H1 (cell line): ENCODE measurements around the gene SFXN4. TPM values are rescaled to one million over a fixed set of nuclear protein-coding genes. Genes with fewer than 3 reads are reported as not detected.

Experiments used
- CTCF ChIA-PET: fragments of 300-600 bp; sonication (Branson Sonifier 250); formaldehyde crosslinking; loops from one replicate; lab custom pipeline; 2021; ENCODE audit not compliant: partially characterized antibody; lab: Charles Lee
- POLR2A ChIA-PET: fragments of 300-600 bp; sonication (Branson Sonifier 250); formaldehyde crosslinking; loops from one replicate; lab custom pipeline; 2021; ENCODE audit warnings: inconsistent platforms; ENCODE audit not compliant: partially characterized antibody; lab: Charles Lee
- DNase-seq, 2 experiments: peaks; one replicate each; pipeline versions ENCODE4 v3.0.0 to v3.0.0-alpha.2; 2010 to 2022; ENCODE audit warnings: low spot score in 2 of 2, low read depth in 1 of 2, mixed read lengths in 1 of 2
- FAIRE-seq: peaks from 2 replicates; lab custom pipeline; 2011; peaks lifted over from hg19 to GRCh38; lab: Jason Lieb, UNC
- H2AFZ ChIP-seq: 2 replicates; pipeline ENCODE4 v1.8.1; 2012; ENCODE audit warnings: low read length, inconsistent platforms
- H2AK5ac ChIP-seq: 2 replicates; pipeline ENCODE4 v1.6.1; 2013; ENCODE audit warnings: low read depth, low read length
- H2BK120ac ChIP-seq: replicated peaks from 2 replicates; pipeline ENCODE3; 2013; ENCODE audit warnings: low read depth, low read length, inconsistent platforms
- H2BK12ac ChIP-seq: 2 replicates; pipeline ENCODE4 v1.6.1; 2013; ENCODE audit warnings: low read depth, low read length
- H2BK15ac ChIP-seq: 2 replicates; pipeline ENCODE4 v1.6.1; 2013; ENCODE audit warnings: low read length
- H2BK20ac ChIP-seq: 2 replicates; pipeline ENCODE4 v1.6.1; 2013; ENCODE audit warnings: low read length
- H2BK5ac ChIP-seq: 2 replicates; pipeline ENCODE4 v1.6.1; 2013; ENCODE audit warnings: low read depth, low read length
- H3K14ac ChIP-seq: 2 replicates; pipeline ENCODE4 v1.6.1; 2013; ENCODE audit warnings: inconsistent platforms; ENCODE audit not compliant: insufficient read length
- H3K18ac ChIP-seq: 2 replicates; pipeline ENCODE4 v1.6.1; 2013; ENCODE audit warnings: low read length; ENCODE audit errors: extremely low read depth
- H3K23ac ChIP-seq: 2 replicates; pipeline ENCODE4 v1.6.1; 2013; ENCODE audit warnings: inconsistent platforms; ENCODE audit not compliant: insufficient read length
- H3K23me2 ChIP-seq: 2 replicates; pipeline ENCODE4 v1.6.1; 2013; ENCODE audit warnings: low read depth, low read length
- H3K27ac ChIP-seq: 2 replicates; pipeline ENCODE4 v1.6.1; 2011; ENCODE audit warnings: low read depth, low read length, inconsistent platforms
- H3K27me3 ChIP-seq, 4 experiments: replicated peaks in 1 of 4; 1 replicate in 1 of 4; 2 replicates in 3 of 4; pipeline versions ENCODE4 v1.6.1 to v1.8.1; 2011 to 2013; ENCODE audit warnings: low read length in 3 of 4, mild to moderate bottlenecking in 3 of 4, inconsistent platforms in 2 of 4, mixed read lengths in 2 of 4, moderate library complexity in 1 of 4; ENCODE audit not compliant: control insufficient read depth in 3 of 4, insufficient read depth in 3 of 4; ENCODE audit errors: extremely low read depth in 1 of 4
- H3K36me3 ChIP-seq, 4 experiments: 2 replicates each; pipeline versions ENCODE4 v1.6.1 to v1.8.1; 2011 to 2013; ENCODE audit warnings: mild to moderate bottlenecking in 4 of 4, low read length in 3 of 4, moderate library complexity in 2 of 4, control low read depth in 1 of 4, inconsistent platforms in 1 of 4; ENCODE audit not compliant: insufficient read depth in 4 of 4, control insufficient read depth in 2 of 4
- H3K4ac ChIP-seq: replicated peaks from 2 replicates; pipeline ENCODE3; 2013; ENCODE audit warnings: low read length, low read depth, mixed read lengths, inconsistent platforms; ENCODE audit not compliant: insufficient read length
- H3K4me1 ChIP-seq, 4 experiments: replicated peaks in 1 of 4; 1 replicate in 1 of 4; 2 replicates in 3 of 4; pipeline versions ENCODE4 v1.6.1 to v1.8.1; 2011 to 2013; ENCODE audit warnings: low read length in 3 of 4, inconsistent platforms in 2 of 4, mixed read lengths in 1 of 4; ENCODE audit not compliant: insufficient read depth in 4 of 4, control insufficient read depth in 3 of 4
- H3K4me2 ChIP-seq, 2 experiments: 2 replicates each; pipeline versions ENCODE4 v1.6.1 to v1.8.1; 2011 to 2013; ENCODE audit warnings: low read depth in 2 of 2, low read length in 2 of 2, control low read depth in 1 of 2, inconsistent platforms in 1 of 2, mild to moderate bottlenecking in 1 of 2; ENCODE audit not compliant: insufficient read depth in 1 of 2
- H3K4me3 ChIP-seq, 4 experiments: fragments of 200-600, 300-600 bp in 1 of 4; sonication (generic), shearing (Covaris generic), sonication (Bioruptor Twin) in 1 of 4; 2 replicates each; pipeline versions ENCODE4 v1.5.1 to v1.8.1; 2011 to 2016; ENCODE audit warnings: low read length in 4 of 4, low read depth in 3 of 4, control low read depth in 2 of 4, inconsistent platforms in 2 of 4, mild to moderate bottlenecking in 2 of 4, mixed read lengths in 1 of 4, moderate library complexity in 1 of 4; ENCODE audit not compliant: insufficient read depth in 2 of 4; ENCODE audit errors: extremely low read depth in 1 of 4
- H3K56ac ChIP-seq: replicated peaks from 2 replicates; pipeline ENCODE3; 2013; ENCODE audit warnings: low read depth, mild to moderate bottlenecking, mixed read lengths, low read length, inconsistent platforms; ENCODE audit not compliant: insufficient read length
- H3K79me1 ChIP-seq: 2 replicates; pipeline ENCODE4 v1.6.1; 2013; ENCODE audit warnings: low read depth, low read length, control low read depth
- H3K79me2 ChIP-seq, 2 experiments: 2 replicates each; pipeline versions ENCODE4 v1.6.1 to v1.8.1; 2012 to 2013; ENCODE audit warnings: low read length in 2 of 2, mild to moderate bottlenecking in 2 of 2, inconsistent platforms in 1 of 2; ENCODE audit not compliant: insufficient read depth in 2 of 2, control insufficient read depth in 1 of 2
- H3K9ac ChIP-seq, 4 experiments: replicated peaks in 1 of 4; 1 replicate in 1 of 4; 2 replicates in 3 of 4; pipeline versions ENCODE4 v1.6.1 to v1.8.1; 2011 to 2013; ENCODE audit warnings: low read depth in 3 of 4, low read length in 3 of 4, control low read depth in 2 of 4, mild to moderate bottlenecking in 2 of 4, moderate library complexity in 2 of 4, inconsistent platforms in 1 of 4; ENCODE audit errors: extremely low read depth in 1 of 4
- H3K9me3 ChIP-seq, 2 experiments: 2 replicates each; pipeline versions ENCODE4 v1.6.1 to v1.8.1; 2012 to 2013; ENCODE audit warnings: mild to moderate bottlenecking in 2 of 2, moderate library complexity in 2 of 2, control low read depth in 1 of 2, inconsistent platforms in 1 of 2, low read depth in 1 of 2, low read length in 1 of 2, mixed read lengths in 1 of 2; ENCODE audit not compliant: insufficient read depth in 2 of 2
- H4K20me1 ChIP-seq, 2 experiments: replicated peaks in 1 of 2; 2 replicates each; pipeline versions ENCODE3 to v1.8.1; 2011 to 2013; ENCODE audit warnings: inconsistent platforms in 2 of 2, low read length in 2 of 2, mild to moderate bottlenecking in 1 of 2; ENCODE audit not compliant: insufficient read depth in 2 of 2, control insufficient read depth in 1 of 2
- H4K5ac ChIP-seq: 2 replicates; pipeline ENCODE4 v1.6.1; 2013; ENCODE audit warnings: low read length, low read depth, mixed read lengths, inconsistent platforms; ENCODE audit not compliant: insufficient read length
- H4K8ac ChIP-seq: 2 replicates; pipeline ENCODE4 v1.8.0; 2013; ENCODE audit warnings: mild to moderate bottlenecking, moderate library complexity, low read length, inconsistent platforms; ENCODE audit not compliant: insufficient read depth; ENCODE audit errors: extremely low read depth
- H4K91ac ChIP-seq: replicated peaks from 2 replicates; pipeline ENCODE3; 2013; ENCODE audit warnings: low read length, mixed read lengths, inconsistent platforms; ENCODE audit not compliant: insufficient read length
- MAFK ChIP-seq: IDR thresholded peaks from 2 replicates; pipeline ENCODE4 v1.6.1; 2012; ENCODE audit warnings: low read depth, mild to moderate bottlenecking, improper control_type of control experiment, low read length
- WGBS, 2 experiments: shearing (Covaris generic) in 1 of 2; methylation state at CpG; one replicate each; pipeline versions ENCODE4 v1.1.6 to v1.1.7; 2013 to 2015; ENCODE audit warnings: low lambda C conversion rate in 2 of 2, mixed read lengths in 2 of 2, inconsistent platforms in 1 of 2, low coverage in 1 of 2, missing lambda C conversion rate in 1 of 2; ENCODE audit not compliant: insufficient replicate concordance in 2 of 2, insufficient coverage in 1 of 2, insufficient read length in 1 of 2; ENCODE audit errors: extremely low coverage in 1 of 2, missing lambda C conversion rate in 1 of 2; 5-methylcytosine and 5-hydroxymethylcytosine counted together
- polyA plus RNA-seq, 7 experiments: library from polyadenylated mRNA; depleted of rRNA in 3 of 7; stranded (reverse) in 5 of 7; unstranded in 2 of 7; fragments of >200 nt in 5 of 7; fragments of 200-250 nt in 2 of 7; gene quantifications; 1 replicate in 5 of 7; 2 replicates in 1 of 7; 4 replicates in 1 of 7; pipeline versions ENCODE4 v1.2.1 to v1.2.3, GENCODE V29; 2011 to 2013; ENCODE audit warnings: missing spikeins in 2 of 7, mixed read lengths in 2 of 7
- total RNA-seq: library from RNA; stranded (reverse); fragmentation: NEBNext Ultra II Directional; extraction: Animal tissue kit (Norgen Biotek cat#: 25700); gene quantifications from 2 replicates; pipeline ENCODE4 v1.2.1, GENCODE V29; 2021
- TF ChIP-seq, protein P1 (sequence below), 3 experiments: IDR thresholded peaks; 1 replicate in 2 of 3; 2 replicates in 1 of 3; pipeline versions ENCODE4 v1.5.1 to v1.6.1; 2011; ENCODE audit warnings: low read length in 3 of 3, mild to moderate bottlenecking in 3 of 3, inconsistent platforms in 2 of 3, low read depth in 1 of 3, moderate library complexity in 1 of 3; ENCODE audit not compliant: insufficient read depth in 1 of 3; ENCODE audit errors: control extremely low read depth in 1 of 3

Gene SFXN4
- total and polyA plus RNA-seq, 2 of the 8 experiments (the other 6 are each of a cell fraction or from before 2014, with no cell fraction given), result 15.4 to 21.6 TPM

DNA sequence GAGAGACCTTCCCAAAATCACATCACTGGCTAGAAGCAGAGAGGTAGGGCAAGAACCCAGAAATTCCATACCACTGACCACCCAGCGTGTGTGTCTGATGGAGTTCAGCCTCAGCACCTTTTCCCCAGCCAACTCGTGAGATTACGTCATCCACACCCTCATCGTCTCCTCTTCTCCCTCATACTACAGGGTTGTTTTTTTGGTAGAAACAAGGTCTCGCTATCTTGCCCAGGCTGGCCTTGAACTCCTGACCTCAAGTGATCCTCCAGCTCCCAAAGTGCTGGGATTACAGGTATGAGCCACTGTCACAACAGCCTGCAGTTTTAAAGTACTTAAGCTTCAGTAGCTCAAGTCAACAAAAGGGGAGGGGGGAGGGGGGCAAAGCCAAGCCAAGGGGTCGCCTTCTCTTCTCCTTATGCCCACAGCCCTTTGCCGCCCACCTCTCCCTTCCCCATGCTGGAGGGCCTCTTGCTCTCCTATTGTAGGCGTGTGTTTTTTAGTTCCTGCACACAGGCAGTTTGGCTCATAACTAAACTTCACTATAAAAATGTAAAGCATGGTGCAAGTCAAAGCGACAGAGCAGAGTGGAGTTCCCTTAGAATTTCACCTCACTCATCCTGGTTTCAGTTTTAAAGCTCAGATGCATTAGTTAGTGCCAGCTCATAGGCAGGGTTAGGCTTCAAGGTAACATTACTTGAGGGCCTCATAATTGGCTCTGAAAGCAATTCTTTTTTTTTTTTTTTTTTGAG is 18.3 kb upstream of the SFXN4 start:
- Histone ChIP-seq H3K36me3 (no peaks in the 10 kb centered on the region), H3K9ac (no peak overlapping the region), H3K23ac (no peak overlapping the region), H4K5ac (no peak overlapping the region), H3K27me3 (no peaks in the 10 kb centered on the region), H3K56ac (no peak overlapping the region), H2BK5ac (no peak overlapping the region), H4K91ac (no peak overlapping the region), H3K79me2 (no peaks in the 10 kb centered on the region), H3K23me2 (no peaks in the 10 kb centered on the region), H3K18ac (no peak overlapping the region), H2BK20ac (no peak overlapping the region), H2AK5ac (no peak overlapping the region), H4K20me1 (no peaks in the 10 kb centered on the region), H3K27ac (no peak overlapping the region), H4K8ac (no peak overlapping the region), H3K14ac (no peak overlapping the region), H2BK12ac (no peak overlapping the region), H3K9me3 (peaks cover 0 to 4% of the 10 kb centered on the region in 2 experiments; a peak in 1 of 4 replicates), H3K4ac (no peak overlapping the region), H3K4me3 (no peak overlapping the region), H3K4me1 (peaks cover 0 to 2% (median 0%) of the 10 kb centered on the region in 4 experiments; a peak in 2 of 7 replicates), H2BK15ac (no peak overlapping the region), H3K4me2 (no peak overlapping the region), H2AFZ (no peak overlapping the region), H2BK120ac (no peak overlapping the region), H3K79me1 (no peaks in the 10 kb centered on the region)
- ChIA-PET POLR2A (interaction anchor here (0.7 kb wide), 1 partner anchor 100 kb away, joined by 3 read pairs; no protein-coding TSS in a partner anchor), CTCF (interaction anchor here (0.6 to 1.3 kb wide), 4 partner anchors 21 to 234 kb away, joined by 3 to 4 read pairs (median 4); no protein-coding TSS in a partner anchor)
- DNase-seq, result no peak
- no peak for FAIRE-seq
- TF ChIP-seq, protein P1, sequence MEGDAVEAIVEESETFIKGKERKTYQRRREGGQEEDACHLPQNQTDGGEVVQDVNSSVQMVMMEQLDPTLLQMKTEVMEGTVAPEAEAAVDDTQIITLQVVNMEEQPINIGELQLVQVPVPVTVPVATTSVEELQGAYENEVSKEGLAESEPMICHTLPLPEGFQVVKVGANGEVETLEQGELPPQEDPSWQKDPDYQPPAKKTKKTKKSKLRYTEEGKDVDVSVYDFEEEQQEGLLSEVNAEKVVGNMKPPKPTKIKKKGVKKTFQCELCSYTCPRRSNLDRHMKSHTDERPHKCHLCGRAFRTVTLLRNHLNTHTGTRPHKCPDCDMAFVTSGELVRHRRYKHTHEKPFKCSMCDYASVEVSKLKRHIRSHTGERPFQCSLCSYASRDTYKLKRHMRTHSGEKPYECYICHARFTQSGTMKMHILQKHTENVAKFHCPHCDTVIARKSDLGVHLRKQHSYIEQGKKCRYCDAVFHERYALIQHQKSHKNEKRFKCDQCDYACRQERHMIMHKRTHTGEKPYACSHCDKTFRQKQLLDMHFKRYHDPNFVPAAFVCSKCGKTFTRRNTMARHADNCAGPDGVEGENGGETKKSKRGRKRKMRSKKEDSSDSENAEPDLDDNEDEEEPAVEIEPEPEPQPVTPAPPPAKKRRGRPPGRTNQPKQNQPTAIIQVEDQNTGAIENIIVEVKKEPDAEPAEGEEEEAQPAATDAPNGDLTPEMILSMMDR (IDR thresholded peaks at IDR 0.05; ENCODE audit: control extremely low read depth in 1 of 3, insufficient read depth in 1 of 3, low read depth in 1 of 3, low read length in 3 of 3), result no peak
- no peak for TF ChIP-seq MAFK
- 94% methylated on average over 8 of the region's 9 CpGs; no CpG with 5 or more reads in 1 of the 2 experiments for WGBS, 2 experiments
